Measurements from ENCODE around the gene CRMP1.
"Not testable (repeated sequence)": the region's sequence is repeated elsewhere in the genome, so short reads cannot be mapped to it uniquely, and the experiment has no call there.

CRMP1 gene

GRCh38 chr4:5852523-5853202 lies 40.2 kb downstream of the CRMP1 start:
- no peak for DNase-seq

DNA sequence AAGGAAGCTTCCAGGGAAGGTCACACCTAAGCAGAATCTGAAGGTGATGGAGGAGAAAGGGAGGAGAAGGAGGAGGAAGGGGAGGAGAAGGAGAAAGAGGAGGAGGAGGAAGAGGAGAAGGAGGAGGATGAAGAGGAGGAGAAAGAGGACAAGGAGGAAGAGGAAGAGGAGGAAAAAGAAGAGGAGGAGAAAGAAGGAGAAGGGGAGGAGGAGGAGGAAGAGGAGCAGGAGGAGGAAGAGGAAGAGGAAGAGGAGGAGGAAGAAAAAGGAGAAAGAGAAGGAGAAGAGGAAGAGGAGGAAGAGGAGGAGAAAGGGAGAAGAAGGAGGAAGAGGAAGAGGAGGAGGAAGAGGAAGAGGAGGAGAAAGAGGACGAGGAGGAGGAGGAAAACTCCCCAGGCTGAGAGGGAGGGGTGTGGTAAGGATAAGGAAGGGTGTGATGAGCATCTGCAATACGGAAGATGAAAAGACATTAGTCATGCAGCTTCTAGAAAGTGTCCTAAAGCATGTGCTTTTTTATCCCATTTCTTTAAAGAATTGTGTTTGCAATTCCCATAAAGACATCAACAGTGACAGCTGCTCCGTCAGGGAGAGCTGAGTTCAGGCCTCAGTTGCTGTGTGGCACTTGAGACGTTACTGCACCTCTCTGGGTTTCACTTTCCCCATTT lies 41.1 kb downstream of the CRMP1 start:
- no peak for DNase-seq

DNA sequence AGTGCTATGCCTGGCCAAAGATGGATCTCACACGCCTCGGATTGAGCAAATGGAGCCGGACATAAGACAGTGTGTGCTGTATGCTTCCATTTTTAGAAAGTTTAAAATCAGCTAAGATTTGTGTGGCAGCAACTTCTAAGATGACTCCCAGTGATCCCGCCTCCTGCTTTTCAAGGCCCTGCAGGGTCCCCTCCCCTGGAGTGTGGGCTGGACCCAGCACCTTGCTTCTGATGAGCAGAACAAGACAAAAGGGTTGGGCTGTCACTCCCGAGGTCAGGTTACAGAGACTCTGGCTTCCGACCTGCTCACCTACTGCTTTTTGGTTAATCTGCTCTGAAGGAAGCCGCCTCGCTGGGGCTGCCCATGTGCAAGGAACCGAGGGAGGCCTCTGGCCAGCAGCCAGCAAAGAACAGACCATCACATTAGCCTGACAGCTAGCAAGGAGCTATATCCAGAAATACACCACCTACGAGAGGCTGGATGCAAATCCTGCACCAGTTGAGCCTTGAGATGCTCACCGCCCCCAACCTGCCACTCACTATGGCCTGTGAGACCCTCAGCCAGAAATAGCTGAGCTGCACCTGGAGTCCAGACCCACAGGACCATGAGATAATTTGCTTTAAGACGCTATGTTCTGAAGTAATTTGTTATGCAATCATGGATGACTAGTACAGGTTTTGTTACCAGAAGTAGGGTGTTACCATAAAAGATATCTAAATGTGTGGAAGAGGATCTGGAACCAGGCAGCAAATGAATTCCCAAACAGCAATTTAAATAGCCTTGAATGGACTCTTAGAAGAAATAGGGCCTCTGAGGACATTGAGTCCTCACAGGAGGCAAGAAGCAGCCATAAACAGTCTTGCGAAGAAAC lies 47.6 kb downstream of the CRMP1 start:
- no peak for DNase-seq

DNA sequence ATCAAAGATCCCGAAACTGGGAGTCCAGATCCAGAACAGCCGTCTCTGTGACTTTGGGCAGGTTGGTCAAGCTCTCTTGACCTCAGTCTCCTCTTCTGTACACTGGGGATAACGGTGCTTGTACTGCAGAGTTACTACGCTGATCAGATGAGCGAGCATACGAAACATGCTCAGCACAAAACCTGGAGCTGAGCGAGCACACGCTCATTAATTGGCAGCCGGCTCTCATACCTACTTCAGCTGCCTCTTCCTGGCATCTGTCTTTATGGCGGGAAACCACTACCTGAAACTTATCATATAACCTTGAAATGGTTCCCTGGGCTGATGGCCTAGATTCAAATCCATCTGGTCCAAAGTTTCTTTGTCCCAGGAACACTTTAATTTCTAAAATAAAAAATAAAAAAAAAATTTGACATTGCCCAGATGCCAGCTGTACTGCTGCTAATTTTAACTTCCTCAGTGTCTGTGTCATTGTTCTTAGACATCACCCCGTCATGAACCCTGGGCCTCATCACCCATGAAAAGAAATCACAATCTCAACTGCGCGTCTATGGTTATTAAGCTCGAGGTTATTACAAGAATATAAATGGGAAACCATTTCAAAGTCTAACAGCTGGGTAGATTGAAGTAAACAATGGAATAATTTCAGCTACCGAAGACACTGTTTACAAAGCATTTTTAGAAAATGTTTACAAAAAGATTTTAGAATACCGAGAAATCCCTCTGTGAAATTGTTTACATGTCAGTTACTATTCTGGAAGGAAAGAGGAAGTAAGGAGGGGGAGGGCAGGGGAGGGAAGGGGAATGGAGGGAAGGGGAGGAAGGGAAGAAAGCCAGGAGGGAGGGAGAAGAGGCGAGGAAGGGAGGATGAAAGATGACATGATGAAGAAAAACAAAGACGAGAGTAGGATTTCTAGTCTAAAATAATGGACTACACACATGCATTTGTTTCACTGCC lies 49.0 kb downstream of the CRMP1 start:
- DNase-seq = no peak

GRCh38 chr4:5842456-5842855 lies 50.4 kb downstream of the CRMP1 start:
- DNase-seq = no peak

DNA sequence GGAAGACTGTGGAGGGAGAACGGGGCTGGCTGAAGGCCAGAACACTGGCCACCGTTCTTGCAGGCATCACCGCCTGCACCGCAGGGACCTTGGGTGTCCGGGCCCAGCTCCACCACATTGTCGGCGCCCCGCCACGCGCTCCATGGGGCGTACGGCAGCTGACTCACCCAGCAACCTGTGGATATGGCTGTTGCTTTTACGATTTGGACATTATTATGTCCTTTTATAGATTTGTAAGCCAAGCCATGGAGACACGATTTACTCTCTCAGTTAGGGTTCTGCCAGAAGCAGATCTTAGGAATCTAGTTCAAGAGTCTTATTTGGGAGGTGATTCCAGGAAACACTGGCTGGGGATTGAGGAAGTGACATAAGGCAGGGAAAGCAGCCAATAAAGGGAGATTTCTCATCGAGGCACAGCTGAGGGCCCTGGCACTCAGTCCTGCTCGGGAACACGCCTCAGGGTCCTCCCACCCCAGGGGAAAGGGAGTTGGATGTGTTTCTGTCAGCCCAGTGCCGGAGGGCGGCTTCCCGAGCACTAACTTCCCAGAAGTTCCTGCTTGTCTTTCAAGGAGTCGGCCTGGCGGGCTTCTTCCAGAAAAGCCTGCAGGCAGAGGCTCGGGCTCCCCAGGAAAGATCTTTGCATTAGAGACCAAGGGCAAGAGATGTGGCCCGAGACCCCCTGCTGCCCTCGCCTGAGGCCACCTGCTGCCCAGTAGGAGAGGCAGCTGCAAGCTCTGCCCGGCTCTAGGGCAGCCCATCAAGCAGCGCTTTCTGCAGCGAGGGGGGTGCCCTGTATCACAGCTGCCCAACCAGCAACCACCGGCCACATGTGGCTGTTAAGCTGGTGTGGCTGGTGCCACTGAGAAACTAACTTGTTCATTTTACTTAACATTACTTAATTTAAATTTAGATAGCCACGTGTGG lies 52.9 kb downstream of the CRMP1 start:
- no peak for DNase-seq

DNA sequence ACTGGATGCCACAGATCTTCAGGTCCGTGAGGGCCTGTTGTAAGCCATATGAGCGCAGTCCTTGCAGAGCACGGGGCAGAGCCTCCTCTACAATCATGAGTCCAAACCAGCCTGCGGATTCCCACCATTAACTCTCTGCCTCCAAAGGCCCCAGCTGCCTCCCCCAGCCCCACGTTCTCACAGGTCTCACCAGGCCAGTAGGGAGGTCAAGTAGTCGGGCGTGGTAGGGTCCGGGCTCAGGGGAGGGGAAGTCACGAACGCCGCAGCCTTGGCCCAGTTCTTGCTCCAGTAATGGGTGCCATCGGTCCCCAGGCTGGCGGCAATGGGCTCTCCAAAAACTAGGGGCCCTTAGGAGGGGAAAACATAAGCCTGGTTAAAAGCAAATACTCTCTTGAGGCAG lies 53.6 kb downstream of the CRMP1 start:
- DNase-seq = no peak

GRCh38 chr4:5837483-5837882 lies 55.4 kb downstream of the CRMP1 start:
- not testable (repeated sequence) for DNase-seq

GRCh38 chr4:5836943-5837342 lies 55.9 kb downstream of the CRMP1 start:
- DNase-seq = no peak

DNA sequence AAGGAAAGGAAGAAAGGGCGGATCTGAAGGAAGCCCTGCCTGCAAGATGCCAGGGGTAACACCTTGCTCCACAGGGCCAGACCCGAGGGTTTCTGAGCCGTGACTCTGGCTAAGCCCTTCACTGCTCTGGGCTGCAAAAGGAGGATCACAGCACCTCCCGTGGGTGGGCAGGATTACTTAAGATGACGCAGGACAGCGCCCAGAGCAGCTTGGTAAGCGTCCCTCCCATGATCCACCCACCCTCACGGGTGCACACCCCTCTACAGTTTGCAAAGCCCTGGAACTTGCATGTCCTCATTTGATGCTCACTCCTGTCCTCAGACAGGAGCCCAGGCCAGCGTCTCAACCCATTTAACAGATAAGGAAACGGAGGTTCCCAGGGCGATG lies 64.9 kb downstream of the CRMP1 start:
- DNase-seq = no peak

DNA sequence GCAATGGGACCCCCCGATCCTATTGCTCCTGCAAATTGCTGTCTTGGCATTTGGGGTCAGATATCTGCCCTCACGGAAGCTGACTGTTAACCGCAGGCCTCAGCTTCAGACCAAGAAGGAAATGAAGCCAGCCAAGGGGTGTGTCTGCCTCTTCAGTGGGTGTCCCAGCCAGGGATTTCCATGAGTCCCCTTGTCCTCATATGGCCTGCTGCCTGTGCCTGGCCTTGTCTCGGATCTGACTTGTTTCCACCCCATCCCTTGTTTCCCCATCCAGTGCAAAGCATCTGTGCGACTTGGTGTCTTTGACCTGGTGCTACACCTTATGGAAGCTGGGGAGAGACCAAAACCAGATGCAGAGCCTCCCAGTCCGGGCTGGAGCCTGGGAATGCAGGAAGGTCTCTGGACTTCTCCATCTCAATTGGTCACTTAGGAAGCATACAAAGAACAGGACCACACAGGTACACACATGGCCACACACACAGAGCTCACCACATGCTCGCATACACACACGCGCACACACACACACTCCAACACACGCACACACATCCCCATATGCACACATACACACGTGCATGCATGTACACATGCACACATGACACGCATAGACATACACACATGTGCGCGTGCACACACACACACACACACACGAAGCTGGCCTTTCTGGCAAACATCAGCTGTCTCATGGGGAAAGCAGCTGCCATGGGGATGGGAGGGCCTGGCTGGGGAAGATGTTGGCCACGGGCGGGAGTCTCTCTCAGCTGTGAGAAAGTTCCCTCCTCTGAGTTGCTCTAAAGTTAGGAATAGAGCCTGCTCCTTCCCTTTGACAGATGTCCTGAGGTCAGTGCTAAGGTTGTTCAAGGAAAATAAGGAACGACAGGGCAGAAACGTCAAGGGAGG lies 65.5 kb downstream of the CRMP1 start:
- DNase-seq = peak; percentile 8

GRCh38 chr4:5826437-5827107 lies 66.3 kb downstream of the CRMP1 start:
- DNase-seq = no peak

- no peak for DNase-seq
These were observed 67.4 kb downstream of the CRMP1 start for GRCh38 chr4:5825321-5826041.

DNA sequence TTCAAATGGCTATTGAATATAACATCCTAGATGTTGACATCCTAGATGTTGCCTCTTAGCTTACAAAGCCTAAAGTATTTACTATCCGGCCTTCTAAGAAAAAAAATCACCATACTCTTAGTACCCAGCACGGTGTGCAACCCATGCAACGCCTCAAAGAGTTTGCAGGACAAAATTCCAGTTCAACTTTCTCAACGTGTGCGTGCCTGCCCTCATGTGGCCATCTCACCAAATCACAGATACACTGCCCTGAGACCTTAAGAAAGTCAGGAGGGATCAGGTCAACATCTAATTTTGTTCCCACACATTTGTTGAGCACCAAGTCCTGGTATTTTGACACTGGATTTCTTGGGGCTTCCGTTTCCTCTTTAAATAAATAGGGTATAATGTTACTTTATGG lies 68.3 kb downstream of the CRMP1 start:
- peak; percentile 27 for DNase-seq

- no peak for DNase-seq
These were observed 68.7 kb downstream of the CRMP1 start for GRCh38 chr4:5824227-5824626.

DNA sequence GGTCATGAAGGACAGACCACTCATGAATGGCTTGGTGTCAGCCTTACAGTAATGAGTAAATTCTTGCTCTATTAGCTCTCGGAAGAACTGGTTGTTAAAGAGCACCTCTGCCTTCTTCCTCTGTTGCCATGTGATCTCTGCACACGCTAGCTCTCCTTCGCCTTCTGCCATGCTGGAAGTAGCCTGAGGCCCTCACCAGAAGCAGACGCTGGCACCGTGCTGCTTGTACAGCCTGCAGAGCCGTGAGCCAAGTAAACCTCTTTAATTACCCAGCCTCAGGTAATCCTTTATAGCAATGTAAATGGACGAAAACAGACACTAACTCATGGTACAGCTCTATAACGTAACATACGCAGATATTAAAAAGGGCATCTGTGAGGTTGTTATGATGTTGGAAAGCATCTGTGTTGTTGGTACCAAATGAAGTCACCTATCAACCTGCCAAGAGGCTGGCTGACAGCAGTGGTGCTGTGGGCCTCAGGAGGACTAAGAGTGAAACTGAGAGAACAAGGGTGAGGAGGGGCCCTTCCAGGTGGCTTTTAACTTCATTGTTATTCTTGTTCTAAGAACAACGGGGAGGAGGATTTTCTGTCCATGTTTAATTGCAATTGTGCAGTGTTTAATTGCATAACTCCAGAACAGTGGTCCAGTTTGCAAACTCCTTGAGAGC lies 69.2 kb downstream of the CRMP1 start:
- DNase-seq = peak; percentile 41

DNA sequence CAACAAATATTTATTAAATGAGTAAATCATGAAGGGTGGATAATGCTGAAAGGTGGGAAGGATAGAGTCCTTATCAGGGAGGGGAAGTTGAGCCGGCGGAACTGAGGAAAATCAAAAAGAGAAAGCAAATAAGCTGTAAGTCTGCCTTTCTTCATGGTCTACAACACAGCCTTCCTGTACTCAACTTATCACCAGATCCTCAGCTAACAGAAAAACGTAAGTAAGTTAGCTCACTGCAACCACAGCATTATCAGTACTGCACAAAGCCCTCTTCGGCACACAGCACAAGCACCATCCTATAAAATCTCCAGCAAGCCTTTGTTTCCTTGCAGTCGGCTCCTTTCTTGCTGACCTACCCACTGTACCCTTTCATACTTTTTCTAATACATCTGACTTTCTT lies 70.3 kb downstream of the CRMP1 start:
- DNase-seq = no peak

GRCh38 chr4:5821665-5822358 lies 71.1 kb downstream of the CRMP1 start:
- DNase-seq = peak; percentile 7

All from activated CD4-positive, alpha-beta T cell treated with anti-CD3 and anti-CD28 coated beads, Interleukin-2, Interleukin-6, amounts not matched to agents 100 ng/mL and 50 ng/mL, durations not matched to agents 16 hours and 8 hours (primary cell).